Dedifferentiated amniotic fluid mesenchymal stem cell (primary cell): Measurements from ENCODE around the gene BOLL.
"Not testable (repeated sequence)": the region's sequence is repeated elsewhere in the genome, so short reads cannot be mapped to it uniquely, and the experiment has no call there.

ENCODE experiments used
- DNase-seq: peaks from one replicate; pipeline ENCODE4 v3.0.0-alpha.2; 2016; ENCODE audit errors: extremely low spot score

Gene BOLL

DNA sequence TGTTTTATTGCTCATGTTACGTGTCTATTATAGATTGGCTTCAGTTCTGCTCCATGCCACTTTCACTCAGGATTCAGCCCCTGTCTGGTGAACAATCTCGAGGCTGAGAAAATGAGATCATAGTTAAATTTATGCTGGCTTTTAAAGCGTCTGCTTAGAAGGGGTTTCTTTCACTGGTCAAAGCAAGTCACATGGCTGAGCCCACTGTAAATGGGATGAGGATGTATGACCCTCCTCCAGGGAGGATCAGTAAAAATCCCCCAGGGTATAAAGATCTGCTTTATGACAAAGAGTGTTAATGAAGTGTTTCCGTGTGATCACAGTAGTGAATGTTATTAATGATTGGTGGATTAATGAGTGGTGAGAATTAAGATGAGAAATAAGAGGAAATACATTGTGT lies 13.1 kb upstream of the BOLL start:
- no peak for DNase-seq

DNA sequence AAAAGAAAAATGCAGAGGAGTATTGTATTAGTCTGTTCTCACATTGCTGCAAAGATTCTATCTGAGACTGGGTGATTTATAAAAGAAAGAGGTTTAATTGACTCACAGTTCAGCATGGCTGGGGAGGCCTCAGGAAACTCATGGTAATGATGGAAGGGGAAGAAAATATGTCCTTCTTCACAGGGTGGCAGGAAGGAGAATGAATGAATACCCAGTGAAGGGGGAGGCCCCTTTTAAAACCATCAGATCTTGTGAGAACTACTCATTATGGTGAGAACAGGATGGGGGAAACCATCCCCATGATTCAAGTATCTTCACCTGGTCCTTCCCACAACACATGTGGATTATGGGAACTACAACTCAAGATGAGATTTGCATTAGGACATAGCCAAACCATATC lies 10.2 kb upstream of the BOLL start:
- no peak for DNase-seq

DNA sequence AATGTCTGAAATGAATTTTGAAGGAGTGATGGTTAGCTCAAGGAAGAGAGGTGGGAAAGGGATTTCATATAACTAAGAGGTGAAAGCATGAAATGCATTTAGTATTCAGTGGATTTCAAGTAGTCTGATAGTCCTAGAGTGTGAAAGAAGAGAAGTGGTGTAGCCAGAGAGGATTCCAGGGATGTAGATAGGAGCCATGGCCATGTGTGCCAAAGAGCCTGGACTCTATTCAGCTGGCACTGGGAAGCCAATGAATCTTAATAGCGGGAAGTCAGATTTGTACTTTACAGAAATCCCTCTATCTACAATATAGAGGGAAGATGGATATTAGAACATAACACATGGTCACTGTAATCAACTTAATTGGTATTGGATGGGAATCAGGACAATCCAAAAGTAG lies 8.3 kb upstream of the BOLL start:
- no peak for DNase-seq

DNA sequence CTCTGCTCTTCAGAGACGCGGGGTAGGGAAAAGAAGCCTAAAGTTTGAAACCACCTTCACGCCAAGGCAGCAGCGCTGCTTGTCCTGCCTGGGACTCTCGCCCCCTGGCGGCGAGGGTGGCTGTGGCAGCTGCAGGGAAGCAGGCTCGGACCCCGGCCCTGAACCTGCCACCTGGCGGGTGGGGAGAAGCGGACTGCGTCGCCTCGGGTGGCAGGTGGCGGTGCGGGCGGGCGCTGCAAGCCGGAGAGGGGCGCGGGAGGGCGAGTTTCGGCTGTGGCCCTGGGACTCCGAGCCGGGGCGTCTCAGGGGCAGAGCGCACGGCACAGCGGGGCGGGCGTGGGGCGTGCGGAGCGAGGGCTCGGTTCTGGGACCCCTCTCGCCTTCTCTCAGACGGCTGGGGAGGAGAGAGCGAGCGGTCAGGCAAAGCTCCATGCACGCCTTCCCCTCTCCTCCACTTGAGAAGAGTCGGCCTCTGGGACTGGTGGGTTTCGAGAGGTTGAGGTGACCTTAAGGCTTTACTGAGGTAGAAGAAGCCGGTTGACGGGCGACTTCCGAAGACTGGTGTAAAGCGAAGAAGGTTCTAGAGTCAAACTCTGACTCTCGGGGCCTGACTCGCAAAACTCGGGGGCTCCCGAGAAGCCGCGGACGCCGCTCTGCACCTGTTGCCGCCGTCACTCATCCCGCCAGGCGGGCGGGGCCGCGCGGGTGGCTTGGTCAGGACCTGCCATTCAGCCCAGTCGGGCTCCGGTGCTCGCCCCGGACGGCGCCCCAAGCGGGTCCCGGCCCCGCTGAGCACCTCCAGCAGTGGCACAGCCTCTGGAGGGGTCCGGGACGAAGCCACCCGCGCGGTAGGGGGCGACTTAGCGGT lies 1.1 kb upstream of the BOLL start:
- DNase-seq, result no peak

DNA sequence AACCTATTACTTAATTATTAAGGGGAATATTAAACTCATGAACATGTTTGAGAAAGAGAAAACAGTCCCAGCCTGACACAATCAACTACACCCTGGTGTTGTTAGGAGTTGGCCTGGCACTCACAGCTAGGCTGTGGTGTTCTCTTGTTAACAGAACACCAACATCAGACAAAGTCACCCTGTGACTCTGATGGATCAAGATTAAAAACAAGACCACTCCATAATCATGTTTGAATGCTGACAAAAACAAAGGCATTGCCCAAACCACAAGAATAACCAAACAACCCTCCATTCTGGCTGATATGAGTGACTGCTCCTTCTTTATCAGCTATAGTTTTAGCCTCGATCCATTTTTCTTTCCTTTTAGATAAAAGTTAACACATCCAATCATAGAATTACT lies 3.0 kb downstream of the BOLL start:
- DNase-seq, result no peak

DNA sequence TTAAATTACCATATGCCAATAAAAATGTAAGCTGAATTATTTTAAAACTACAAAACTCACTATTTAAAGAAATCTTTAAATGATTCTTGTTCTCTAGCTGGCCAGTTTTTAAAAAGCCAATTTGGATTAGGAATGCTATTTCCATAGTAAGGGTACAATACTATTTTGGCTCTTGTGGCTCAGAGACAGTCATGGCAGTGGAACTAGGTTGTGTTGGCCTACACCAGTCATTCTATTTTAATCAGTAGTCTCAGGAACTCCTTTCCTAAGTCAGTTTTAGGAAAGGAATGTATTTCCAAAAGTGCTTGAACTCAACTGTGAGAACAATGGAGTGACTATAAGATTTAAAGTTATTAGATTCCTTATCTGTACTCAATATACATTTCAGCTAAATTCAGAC lies 5.9 kb downstream of the BOLL start:
- no peak for DNase-seq

DNA sequence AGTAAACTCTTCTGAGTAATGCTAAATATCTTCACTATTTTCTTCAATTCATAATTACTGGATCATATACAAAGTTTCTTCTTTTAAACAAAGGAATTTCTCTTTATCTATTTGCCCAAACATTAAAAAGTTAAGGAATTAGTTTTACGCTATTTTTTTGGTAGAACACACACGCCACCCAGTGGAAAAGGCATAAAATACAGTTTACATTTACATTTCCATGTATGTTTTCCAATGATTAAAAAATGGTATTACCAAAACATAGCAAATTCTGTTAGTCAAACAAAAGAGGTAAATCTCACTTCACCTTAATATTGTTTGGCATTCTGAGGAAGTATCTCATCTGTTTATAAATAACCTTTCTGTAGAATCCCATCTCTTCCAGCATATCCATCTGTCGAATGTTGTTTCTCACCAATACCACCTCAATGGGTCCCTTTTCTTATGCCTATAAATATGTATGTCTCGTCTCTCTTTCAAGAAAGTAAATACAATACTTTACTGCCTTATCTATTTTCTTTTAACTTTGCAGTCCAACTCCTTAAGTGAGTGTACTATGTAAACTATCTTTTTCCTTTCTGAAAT lies 7.2 kb downstream of the BOLL start:
- peak; percentile 59 for DNase-seq

DNA sequence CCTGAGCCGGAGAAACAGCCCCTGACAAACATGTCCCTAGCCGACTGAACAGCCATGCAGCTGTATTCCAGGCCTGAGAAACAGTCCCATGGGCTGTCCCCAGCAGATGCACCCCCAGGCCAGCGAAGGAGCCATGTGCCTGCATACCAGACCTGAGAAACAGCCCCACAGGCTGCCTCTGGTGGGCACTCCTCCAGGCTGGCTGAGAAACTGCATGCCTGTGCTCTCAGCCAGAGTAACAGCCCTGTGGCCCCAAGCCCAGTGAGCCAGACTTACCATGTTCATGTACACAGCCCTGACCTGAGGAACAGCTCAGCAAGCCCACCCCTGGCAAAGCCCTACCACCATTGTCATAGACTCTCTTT lies 24.8 kb downstream of the BOLL start:
- no peak for DNase-seq

DNA sequence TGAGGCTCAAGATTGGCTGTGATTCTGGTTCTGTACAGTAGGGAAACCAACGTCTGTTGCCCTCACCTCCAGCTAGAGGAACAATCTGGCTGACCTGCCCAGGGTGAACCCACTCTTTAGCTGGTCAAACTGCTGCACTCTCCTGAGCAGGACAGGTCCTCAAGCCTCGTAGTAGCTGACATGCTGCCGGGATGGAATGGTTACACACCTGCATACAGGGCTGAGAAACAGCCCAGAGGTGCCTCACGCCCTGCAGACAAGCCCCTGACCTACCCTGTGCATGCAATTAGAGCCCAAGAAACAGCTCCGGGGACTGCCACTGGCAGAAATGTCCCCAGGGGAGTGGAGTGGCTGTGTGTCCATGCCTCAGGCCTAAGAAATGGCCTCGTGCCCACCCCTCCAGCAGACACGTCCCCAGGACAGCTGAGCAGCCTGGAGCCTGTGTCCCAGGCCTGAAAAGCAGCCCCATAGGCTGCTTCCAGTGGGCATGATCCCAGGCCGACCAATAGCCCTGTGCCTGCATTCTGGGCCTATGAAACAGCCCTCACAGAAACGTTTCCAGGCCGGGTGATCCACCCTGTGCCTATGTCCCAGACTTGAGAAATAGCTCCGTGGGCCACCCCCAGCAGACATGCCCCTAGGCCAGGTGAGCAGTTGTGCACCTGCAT lies 25.4 kb downstream of the BOLL start:
- no peak for DNase-seq

DNA sequence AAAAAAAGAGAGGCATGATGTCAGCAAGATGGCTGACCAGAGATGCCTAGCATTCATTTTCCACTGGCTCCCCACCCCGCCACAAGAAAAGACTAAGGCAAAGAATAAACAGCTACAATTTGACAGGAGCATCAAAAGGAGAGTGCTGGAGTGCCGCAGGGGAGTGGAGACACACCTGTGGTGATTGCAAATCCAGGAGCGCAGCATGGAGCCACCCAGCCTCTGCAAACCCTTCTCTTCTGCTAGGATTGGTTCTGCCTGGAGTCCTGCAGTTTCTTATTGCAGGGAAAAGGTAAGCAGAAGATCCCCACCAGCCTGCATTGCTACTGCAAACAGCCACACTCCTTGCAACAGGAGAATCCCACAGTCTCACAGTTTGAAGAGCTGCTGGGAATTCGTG lies 26.1 kb downstream of the BOLL start:
- DNase-seq, result no peak

DNA sequence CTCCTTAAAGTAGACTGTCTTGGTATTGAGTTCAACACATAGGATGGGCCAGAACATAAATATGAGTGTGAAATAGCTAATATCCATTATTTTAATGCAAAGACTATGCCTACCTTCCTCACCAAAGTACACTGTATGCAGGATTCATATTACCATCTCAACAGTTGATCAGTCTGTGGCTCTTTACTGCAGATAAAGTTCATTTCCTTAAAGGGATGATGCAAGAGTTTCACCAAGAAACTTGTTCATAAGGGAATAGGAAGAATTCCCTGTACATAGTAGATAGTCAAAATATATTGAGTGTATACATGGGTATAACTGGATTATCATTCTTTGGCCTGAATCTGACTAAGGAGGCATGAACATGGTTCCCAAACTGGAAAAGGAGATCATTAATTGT lies 44.9 kb downstream of the BOLL start:
- DNase-seq, result no peak

DNA sequence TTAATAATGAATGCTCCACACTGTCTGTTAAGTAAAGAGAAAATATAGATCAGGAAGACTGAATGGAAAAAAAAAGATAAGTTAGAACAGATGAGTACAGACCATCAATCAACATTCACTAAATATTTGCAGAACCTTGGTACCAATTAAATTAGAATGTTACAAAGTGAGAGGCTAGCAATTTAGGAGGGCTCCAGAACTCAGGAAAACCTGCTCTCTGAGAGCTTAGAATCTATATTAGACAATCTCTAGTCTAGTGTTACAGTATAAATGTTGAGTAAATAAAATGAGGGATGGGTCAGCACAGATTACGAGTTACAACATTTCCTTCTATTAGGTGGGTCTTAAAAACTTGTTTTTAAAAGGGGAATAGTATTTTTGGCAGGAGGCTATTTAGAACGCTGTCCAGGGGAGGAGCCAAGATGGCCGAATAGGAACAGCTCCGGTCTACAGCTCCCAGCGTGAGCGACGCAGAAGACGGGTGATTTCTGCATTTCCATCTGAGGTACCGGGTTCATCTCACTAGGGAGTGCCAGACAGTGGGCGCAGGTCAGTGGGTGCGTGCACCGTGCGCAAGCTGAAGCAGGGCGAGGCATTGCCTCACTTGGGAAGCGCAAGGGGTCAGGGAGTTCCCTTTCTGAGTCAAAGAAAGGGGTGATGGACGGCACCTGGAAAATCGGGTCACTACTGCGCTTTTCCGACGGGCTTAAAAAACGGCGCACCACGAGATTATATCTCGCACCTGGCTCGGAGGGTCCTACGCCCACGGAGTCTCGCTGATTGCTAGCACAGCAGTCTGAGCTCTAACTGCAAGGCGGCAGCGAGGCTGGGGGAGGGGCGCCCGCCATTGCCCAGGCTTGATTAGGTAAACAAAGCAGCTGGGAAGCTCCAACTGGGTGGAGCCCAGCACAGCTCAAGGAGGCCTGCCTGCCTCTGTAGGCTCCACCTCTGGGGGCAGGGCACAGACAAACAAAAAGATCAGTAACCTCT lies 56.3 kb downstream of the BOLL start:
- DNase-seq, result not testable (repeated sequence)

DNA sequence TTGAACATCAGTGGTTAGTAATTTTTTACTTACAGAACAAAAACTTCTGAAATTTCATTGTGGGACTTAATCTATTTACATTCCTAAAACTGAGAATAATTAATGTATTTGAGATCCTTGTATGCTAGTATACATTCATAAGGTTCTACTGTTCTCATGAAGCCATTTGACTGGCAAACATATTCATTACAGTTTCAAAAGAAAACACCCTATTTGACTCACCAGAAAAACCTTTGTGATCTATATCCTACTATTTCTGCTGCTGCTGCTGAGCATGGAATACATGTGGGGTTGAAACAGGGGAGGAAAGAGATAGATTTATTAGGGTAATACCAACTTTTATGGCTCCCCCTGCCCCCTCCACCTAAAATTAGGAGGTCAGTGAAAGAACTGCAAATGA lies 58.1 kb downstream of the BOLL start:
- no peak for DNase-seq

DNA sequence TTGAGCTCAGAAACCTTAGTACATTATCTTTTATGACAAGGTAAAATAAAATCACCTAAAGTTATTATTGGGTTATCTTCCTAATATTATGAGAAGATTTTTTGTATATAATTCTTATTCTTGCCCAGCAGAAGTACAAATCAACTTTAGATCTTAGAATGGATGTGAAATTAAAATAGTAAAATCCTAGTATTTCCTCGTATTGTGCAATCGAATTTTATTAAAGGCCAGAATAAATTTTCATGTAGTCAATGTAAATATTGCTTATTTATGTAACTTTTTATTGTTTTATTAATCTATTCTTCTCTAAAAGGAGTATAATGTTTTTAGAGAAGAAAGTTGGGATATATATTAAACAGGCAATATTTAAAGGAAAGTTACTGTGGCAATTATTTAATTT lies 67.3 kb downstream of the BOLL start:
- no peak for DNase-seq

DNA sequence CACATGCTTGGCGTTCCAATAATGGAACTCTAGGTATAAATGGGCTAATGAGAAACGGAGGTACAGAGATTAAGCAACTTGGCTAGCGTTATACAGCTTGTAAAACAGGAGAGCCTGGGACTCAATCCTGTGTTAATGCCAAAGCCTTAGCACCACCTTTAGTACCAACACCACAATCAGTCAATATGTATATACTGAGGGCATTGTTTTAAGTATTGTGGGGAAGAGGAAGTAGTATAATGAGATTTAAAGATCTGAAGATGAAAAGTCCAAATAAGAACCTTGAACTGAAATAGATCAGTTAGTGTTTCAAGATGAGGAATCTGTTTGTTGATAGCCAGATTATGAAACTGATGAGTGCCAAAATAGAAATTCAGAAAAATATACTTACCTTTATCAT lies 71.8 kb downstream of the BOLL start:
- no peak for DNase-seq

DNA sequence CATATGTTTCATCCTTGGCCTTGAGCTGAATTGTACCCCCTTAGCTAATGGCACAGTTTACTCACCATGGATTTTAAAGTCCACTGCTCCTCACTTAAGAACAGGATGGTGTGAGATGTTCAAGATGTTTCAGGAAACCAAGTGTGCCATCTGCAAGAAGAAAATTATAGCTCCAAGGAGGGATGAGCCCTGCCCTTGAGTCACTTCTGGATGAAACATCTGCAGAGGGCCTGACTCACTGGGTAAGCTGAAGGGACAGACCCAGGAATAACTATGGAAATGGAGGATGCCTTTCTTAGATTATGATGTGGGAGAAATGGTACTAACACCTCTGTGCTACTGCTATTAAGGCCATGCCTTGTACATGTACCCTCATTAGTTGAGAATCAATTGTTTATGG lies 73.5 kb downstream of the BOLL start:
- DNase-seq, result no peak

DNA sequence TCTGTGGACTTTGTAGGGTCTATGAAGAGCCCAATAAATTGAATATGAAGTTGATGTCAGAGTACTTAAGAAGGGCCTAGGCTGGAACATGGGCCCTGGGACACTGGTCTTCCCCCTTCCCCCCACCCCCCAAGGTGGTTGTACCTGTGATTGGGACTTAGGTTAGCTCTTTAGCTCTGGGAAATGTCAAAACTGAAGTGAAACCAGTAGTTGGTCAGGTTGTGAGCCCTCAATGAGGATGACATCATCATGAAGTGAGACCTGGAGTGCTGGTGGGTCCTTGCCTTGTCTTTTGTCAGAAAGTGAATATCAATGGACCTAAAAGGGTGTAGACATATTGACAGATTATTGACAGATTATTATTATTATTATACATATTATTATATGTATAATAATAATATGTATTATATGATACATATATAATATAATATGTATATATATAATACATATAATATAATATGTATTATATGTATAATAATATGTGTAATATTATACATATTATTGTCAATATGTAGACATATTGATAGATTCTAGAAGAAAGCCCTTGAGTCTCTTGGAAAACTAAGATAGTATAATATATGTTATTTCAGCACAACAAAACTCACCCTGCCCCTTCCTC lies 74.6 kb downstream of the BOLL start:
- no peak for DNase-seq

DNA sequence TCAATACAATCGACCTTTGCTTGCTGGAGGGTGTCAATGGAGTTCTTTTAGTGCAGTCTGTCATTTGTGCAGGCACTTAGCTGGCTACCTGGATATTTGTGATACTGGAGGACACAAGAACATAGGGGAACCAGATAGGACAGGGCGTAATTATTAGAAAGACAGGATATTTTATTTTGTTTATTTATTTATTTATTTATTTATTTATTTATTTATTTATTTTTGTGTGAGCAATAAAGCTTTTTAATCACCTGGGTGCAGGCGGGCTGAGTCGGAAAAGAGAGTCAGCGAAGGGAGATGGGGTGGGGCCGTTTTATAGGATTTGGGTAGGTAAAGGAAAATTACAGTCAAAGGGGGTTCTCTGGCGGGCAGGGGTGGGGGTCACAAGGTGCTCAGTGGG lies 76.0 kb downstream of the BOLL start:
- DNase-seq, result not testable (repeated sequence)

DNA sequence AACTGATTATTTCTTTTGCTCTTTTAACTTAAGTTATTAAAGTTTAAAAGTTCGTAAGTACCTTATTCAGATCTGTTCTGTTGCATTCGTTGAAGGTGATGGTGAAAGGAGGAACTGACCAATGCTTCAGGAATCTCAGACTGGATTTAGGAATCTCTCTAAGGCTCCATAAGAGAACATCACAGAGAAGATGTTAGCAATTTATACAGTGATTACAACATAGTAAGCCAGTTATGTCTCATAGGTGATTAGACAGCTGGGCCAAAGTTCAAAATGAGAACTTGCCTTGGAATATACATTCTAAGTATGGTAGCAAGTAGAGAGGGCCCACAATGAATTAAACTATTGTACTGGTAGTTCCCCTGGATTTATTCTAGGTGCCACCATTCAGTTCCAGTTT lies 76.8 kb downstream of the BOLL start:
- DNase-seq, result peak; percentile 19

DNA sequence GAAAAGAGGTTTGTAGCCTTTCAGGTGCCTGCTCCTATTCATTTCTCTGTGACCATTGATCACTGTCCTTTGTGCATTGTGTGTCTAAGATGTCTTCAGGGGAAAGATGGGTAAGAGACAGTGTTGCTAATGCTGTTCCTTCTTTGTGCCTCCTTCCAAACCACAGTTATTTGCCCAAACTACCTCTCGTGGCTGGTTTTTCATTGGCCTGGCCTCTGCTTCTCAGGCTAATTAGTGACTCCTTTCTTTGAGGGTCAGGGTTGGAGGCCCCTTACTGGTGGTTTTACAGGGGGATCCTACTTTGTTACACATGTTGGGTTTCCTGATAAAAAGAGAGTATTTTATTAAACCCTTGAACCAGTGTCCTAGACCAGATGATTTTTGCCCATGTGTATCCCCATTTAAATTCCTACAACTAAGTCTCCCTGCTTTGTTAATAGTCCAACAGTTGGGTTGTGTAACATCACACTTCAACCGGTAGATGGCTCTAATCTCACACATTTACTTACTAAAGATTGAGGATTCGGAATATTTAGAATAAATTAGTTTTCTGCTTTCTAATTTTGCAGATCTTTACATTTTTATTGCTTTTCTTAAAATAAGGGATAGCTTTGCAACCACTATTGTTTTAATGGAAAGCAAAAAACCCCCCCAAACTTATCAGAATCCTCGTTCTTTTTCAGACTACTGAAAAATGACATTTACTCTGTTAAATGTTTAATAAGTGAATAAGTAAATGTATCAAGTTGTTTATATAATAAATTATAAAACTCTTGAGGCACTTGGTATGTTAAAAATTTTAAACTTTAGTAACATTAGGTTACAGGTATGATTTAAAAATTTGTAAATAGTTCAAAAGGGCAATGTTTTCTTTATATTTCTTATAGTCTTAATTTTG lies 77.6 kb downstream of the BOLL start:
- peak; percentile 68 for DNase-seq

DNA sequence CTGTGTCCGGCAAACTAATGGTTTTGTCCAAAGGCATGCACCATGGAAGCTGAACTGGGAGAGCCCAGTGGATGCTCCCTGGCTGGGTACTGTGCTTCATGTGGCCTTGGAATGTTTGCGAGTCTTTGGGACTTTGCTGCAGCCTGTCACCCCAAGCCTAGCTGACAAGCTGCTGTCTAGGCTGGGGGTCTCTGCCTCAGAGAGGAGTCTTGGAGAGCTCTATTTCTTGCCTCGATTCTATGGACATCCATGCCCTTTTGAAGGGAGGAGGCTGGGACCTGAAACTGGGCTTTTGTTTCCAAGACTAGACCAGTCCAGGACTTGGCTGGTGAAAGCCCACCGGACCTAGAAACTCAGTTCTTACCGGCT lies 78.3 kb downstream of the BOLL start:
- no peak for DNase-seq
